Neural progenitor cell (in vitro differentiated cells): ENCODE data around the gene BPHL. TPM values are rescaled to one million over a fixed set of nuclear protein-coding genes. Genes with fewer than 3 reads are reported as not detected.

Experiments used
- DNase-seq: peaks from one replicate; pipeline ENCODE4 v3.0.0-alpha.2; 2016; ENCODE audit warnings: low spot score
- H2AFZ ChIP-seq: fragments of 200-600 bp; sonication (generic); replicated peaks from 2 replicates; pipeline ENCODE4 v1.6.1; 2016; ENCODE audit warnings: antibody characterized with exemption
- H3F3A ChIP-seq: fragments of 200-600 bp; sonication (generic); 2 replicates; pipeline ENCODE4 v1.6.1; 2016; ENCODE audit warnings: antibody characterized with exemption, low read depth
- H3K27ac ChIP-seq: fragments of 200-600 bp; sonication (generic); 2 replicates; pipeline ENCODE4 v1.5.1; 2016; ENCODE audit warnings: mild to moderate bottlenecking
- H3K27me3 ChIP-seq: fragments of 200-600 bp; sonication (generic); 2 replicates; pipeline ENCODE4 v1.6.1; 2016; ENCODE audit warnings: mild to moderate bottlenecking, moderate library complexity
- H3K36me3 ChIP-seq: fragments of 200-600 bp; sonication (generic); 2 replicates; pipeline ENCODE4 v1.5.1; 2016
- H3K4me1 ChIP-seq: fragments of 200-600 bp; sonication (generic); 2 replicates; pipeline ENCODE4 v1.6.1; 2016; ENCODE audit warnings: mixed run types
- H3K4me2 ChIP-seq: fragments of 200-600 bp; sonication (generic); 2 replicates; pipeline ENCODE4 v1.6.1; 2016
- H3K4me3 ChIP-seq: fragments of 200-600 bp; sonication (generic); 2 replicates; pipeline ENCODE4 v1.5.1; 2016
- H3K79me2 ChIP-seq: fragments of 200-600 bp; sonication (generic); 2 replicates; pipeline ENCODE4 v1.6.1; 2016; ENCODE audit warnings: low read depth
- H3K9ac ChIP-seq: fragments of 200-600 bp; sonication (generic); 2 replicates; pipeline ENCODE4 v1.6.1; 2016
- H3K9me3 ChIP-seq: fragments of 200-600 bp; sonication (generic); 2 replicates; pipeline ENCODE4 v1.5.1; 2016; ENCODE audit warnings: low read depth
- H4K20me1 ChIP-seq: fragments of 200-600 bp; sonication (generic); 2 replicates; pipeline ENCODE4 v1.6.1; 2016; ENCODE audit warnings: low read depth
- H3K27ac Mint-ChIP-seq: 3 replicates; pipeline ENCODE4 v1.8.0; 2021; ENCODE audit warnings: mixed read lengths
- H3K27me3 Mint-ChIP-seq: 2 replicates; pipeline ENCODE4 v1.8.0; 2022; ENCODE audit warnings: low read depth, mild to moderate bottlenecking, inconsistent platforms, moderate library complexity, mixed read lengths; ENCODE audit not compliant: insufficient read depth
- H3K36me3 Mint-ChIP-seq: 3 replicates; pipeline ENCODE4 v1.8.0; 2021; ENCODE audit warnings: mixed read lengths
- H3K4me1 Mint-ChIP-seq: 3 replicates; pipeline ENCODE4 v1.8.0; 2021; ENCODE audit warnings: mixed read lengths
- H3K4me3 Mint-ChIP-seq: 3 replicates; pipeline ENCODE4 v1.8.0; 2021; ENCODE audit warnings: mild to moderate bottlenecking, moderate library complexity, mixed read lengths
- H3K9me3 Mint-ChIP-seq: 3 replicates; pipeline ENCODE4 v1.8.0; 2020; ENCODE audit warnings: mixed read lengths
- EZH2 ChIP-seq: fragments of 200-600 bp; sonication (generic); IDR thresholded peaks from 2 replicates; pipeline ENCODE4 v1.6.1; 2017; ENCODE audit warnings: antibody characterized with exemption, mild to moderate bottlenecking, moderate library complexity
- EZH2phosphoT487 ChIP-seq: fragments of 200-600 bp; sonication (generic); IDR thresholded peaks from 2 replicates; pipeline ENCODE4 v1.6.1; 2017; ENCODE audit warnings: antibody characterized with exemption
- total RNA-seq: library from RNA; depleted of rRNA; stranded (reverse); fragments of >200 nt; gene quantifications from 2 replicates; pipeline ENCODE4 v1.2.3, GENCODE V29; 2015; ENCODE audit warnings: low replicate concordance
- TF ChIP-seq, protein P1 (sequence below): fragments of 200-600 bp; sonication (generic); IDR thresholded peaks from 2 replicates; pipeline ENCODE4 v1.5.1; 2017; ENCODE audit warnings: antibody characterized with exemption, mild to moderate bottlenecking

The BPHL gene
- total RNA-seq, 1 donor from 2014 or later = 44.5 TPM

DNA sequence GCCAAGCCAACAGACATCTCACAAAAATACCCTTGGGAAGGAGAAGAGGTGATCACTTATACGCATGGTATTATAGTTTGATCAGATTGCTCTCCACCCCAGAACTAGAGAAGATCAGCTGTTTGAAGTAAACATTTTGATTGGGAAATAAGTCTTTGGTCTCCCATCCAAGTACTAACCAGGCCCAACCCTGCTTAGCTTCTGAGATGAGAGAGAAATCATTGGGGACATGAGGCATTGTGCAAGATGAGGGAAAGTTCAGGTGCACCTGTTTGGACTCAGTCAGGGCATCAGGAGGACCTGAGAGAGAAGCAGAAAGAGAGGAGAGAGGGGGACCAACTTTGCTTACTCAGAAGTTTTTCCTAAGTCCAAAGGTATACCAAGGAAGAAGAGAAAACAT is 38.8 kb upstream of the BPHL start:
- H3K27ac ChIP-seq = no peak overlapping the region
- Mint-ChIP-seq H3K9me3 (peaks cover 5% of the 10 kb centered on the region), H3K27me3 (peaks cover 2% of the 10 kb centered on the region), H3K4me1 (peaks cover 16% of the 10 kb centered on the region), H3K27ac (peak overlapping the region; percentile 10), H3K4me3 (no peak overlapping the region), H3K36me3 (peaks cover 63% of the 10 kb centered on the region)
- TF ChIP-seq, protein P1, sequence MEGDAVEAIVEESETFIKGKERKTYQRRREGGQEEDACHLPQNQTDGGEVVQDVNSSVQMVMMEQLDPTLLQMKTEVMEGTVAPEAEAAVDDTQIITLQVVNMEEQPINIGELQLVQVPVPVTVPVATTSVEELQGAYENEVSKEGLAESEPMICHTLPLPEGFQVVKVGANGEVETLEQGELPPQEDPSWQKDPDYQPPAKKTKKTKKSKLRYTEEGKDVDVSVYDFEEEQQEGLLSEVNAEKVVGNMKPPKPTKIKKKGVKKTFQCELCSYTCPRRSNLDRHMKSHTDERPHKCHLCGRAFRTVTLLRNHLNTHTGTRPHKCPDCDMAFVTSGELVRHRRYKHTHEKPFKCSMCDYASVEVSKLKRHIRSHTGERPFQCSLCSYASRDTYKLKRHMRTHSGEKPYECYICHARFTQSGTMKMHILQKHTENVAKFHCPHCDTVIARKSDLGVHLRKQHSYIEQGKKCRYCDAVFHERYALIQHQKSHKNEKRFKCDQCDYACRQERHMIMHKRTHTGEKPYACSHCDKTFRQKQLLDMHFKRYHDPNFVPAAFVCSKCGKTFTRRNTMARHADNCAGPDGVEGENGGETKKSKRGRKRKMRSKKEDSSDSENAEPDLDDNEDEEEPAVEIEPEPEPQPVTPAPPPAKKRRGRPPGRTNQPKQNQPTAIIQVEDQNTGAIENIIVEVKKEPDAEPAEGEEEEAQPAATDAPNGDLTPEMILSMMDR = no peak
- TF ChIP-seq EZH2 (no peak), EZH2phosphoT487 (no peak)
- H3K79me2 ChIP-seq = peaks cover 4% of the 10 kb centered on the region
- no peak overlapping the region for H2AFZ ChIP-seq
- no peak overlapping the region for H3K4me3 ChIP-seq
- H4K20me1 ChIP-seq = no peaks in the 10 kb centered on the region
- peaks cover 21% of the 10 kb centered on the region for H3K4me1 ChIP-seq
- DNase-seq = no peak
- H3K4me2 ChIP-seq = no peak overlapping the region
- no peaks in the 10 kb centered on the region for H3K36me3 ChIP-seq
- H3K9ac ChIP-seq = no peak overlapping the region
- H3K9me3 ChIP-seq = no peaks in the 10 kb centered on the region
- H3F3A ChIP-seq = peaks cover 17% of the 10 kb centered on the region
- no peaks in the 10 kb centered on the region for H3K27me3 ChIP-seq

DNA sequence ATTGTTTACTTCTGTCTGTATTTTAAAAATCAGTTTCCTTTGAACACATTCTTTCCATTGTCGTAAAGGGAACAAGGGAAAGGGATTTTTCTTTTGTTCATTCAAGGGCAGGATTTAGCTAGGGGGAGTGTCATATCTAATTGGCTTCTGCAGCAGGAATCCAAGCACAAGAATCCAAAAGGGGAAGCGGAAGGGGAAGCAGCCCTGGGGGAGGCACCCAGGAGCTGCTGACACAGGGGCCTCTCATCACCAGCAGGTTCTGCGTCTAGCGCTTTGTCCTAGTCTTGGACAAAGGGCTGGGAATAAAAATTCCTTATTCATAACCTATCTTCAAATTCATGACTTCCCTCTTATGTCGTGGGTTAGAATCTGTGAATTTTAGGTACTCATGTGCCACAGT is 36.6 kb upstream of the BPHL start:
- H3K27ac ChIP-seq = no peak overlapping the region
- Mint-ChIP-seq H3K27me3 (peaks cover 2% of the 10 kb centered on the region), H3K27ac (no peak overlapping the region), H3K9me3 (peaks cover 5% of the 10 kb centered on the region), H3K4me3 (no peak overlapping the region), H3K36me3 (peaks cover 71% of the 10 kb centered on the region), H3K4me1 (peaks cover 6% of the 10 kb centered on the region)
- peaks cover 8% of the 10 kb centered on the region for H3K4me1 ChIP-seq
- no peak overlapping the region for H3K9ac ChIP-seq
- no peaks in the 10 kb centered on the region for H3K79me2 ChIP-seq
- TF ChIP-seq, protein P1 = no peak
- TF ChIP-seq EZH2phosphoT487 (no peak), EZH2 (no peak)
- peaks cover 9% of the 10 kb centered on the region for H3F3A ChIP-seq
- H3K36me3 ChIP-seq = no peaks in the 10 kb centered on the region
- no peaks in the 10 kb centered on the region for H4K20me1 ChIP-seq
- no peaks in the 10 kb centered on the region for H3K9me3 ChIP-seq
- no peaks in the 10 kb centered on the region for H3K27me3 ChIP-seq
- peak; percentile 66 for DNase-seq
- no peak overlapping the region for H2AFZ ChIP-seq
- H3K4me3 ChIP-seq = no peak overlapping the region
- peak overlapping the region; percentile 21 for H3K4me2 ChIP-seq

DNA sequence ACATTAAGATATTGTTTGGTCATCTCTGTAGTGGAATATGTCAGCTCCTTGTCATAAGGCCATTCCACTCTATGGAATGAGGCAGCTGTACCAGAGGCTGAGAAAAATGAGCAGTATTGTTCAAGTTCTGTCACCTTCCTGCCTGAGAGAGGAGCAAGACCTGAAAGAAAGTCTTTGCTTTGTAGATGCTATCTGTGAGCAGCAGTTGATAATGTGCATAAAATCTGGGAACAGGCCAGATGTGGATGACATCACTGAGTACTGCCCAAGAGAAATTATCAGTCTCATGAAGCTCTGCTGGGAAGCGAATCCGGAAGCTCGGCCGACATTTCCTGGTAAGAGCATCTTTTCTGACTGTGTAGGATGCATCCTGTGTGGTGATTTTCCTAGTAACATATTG is 33.4 kb upstream of the BPHL start:
- peaks cover 7% of the 10 kb centered on the region for H3K9me3 ChIP-seq

More for the DNA sequence above, 33.4 kb upstream of the BPHL start:
- Mint-ChIP-seq H3K4me3 (no peak overlapping the region), H3K27ac (no peak overlapping the region), H3K9me3 (peaks cover 5% of the 10 kb centered on the region), H3K27me3 (no peaks in the 10 kb centered on the region), H3K4me1 (peaks cover 6% of the 10 kb centered on the region), H3K36me3 (peaks cover 66% of the 10 kb centered on the region)
- Histone ChIP-seq H3K9ac (no peak overlapping the region), H2AFZ (no peak overlapping the region), H3K36me3 (peaks cover 7% of the 10 kb centered on the region), H3F3A (peaks cover 10% of the 10 kb centered on the region), H3K4me2 (no peak overlapping the region), H3K27me3 (no peaks in the 10 kb centered on the region), H3K79me2 (no peaks in the 10 kb centered on the region), H4K20me1 (no peaks in the 10 kb centered on the region), H3K4me3 (no peak overlapping the region), H3K4me1 (peaks cover 8% of the 10 kb centered on the region), H3K27ac (no peak overlapping the region)
- TF ChIP-seq EZH2 = no peak
- TF ChIP-seq EZH2phosphoT487 = no peak
- TF ChIP-seq, protein P1 = no peak
- no peak for DNase-seq
